GM23338 (cell line): ENCODE measurements around the gene CBLN4. TPM values are rescaled to one million over a fixed set of nuclear protein-coding genes. Genes with fewer than 3 reads are reported as not detected.

Experiments used
- ATAC-seq: fragments of 200-7000 bp; cut with Tn5 transposase; 3 replicates; pipeline ENCODE4 v1.9.1; 2020
- DNase-seq: peaks from one replicate; pipeline ENCODE4 v3.0.0-alpha.2; 2015; ENCODE audit warnings: low spot score
- H2AFZ ChIP-seq: fragments of 200-600 bp; sonication (generic); 2 replicates; pipeline ENCODE4 v1.8.0; 2016; ENCODE audit warnings: antibody characterized with exemption, mild to moderate bottlenecking, moderate library complexity
- H3F3A ChIP-seq: fragments of 200-600 bp; sonication (generic); replicated peaks from 2 replicates; pipeline ENCODE4 v1.8.0; 2017; ENCODE audit warnings: antibody characterized with exemption, mixed run types, low read depth
- H3K27ac ChIP-seq: fragments of 200-600 bp; sonication (generic); 2 replicates; pipeline ENCODE4 v1.6.1; 2016; ENCODE audit warnings: low read depth
- H3K27me3 ChIP-seq: fragments of 200-600 bp; sonication (generic); 2 replicates; pipeline ENCODE4 v1.8.0; 2016; ENCODE audit warnings: mild to moderate bottlenecking, mixed run types, moderate library complexity; ENCODE audit not compliant: insufficient read depth
- H3K36me3 ChIP-seq: fragments of 200-600 bp; sonication (generic); 2 replicates; pipeline ENCODE4 v1.8.0; 2016; ENCODE audit warnings: mild to moderate bottlenecking; ENCODE audit not compliant: insufficient read depth
- H3K4me1 ChIP-seq: fragments of 200-600 bp; sonication (generic); 2 replicates; pipeline ENCODE4 v1.8.0; 2016; ENCODE audit warnings: mild to moderate bottlenecking, moderate library complexity; ENCODE audit not compliant: insufficient read depth
- H3K4me2 ChIP-seq: fragments of 200-600 bp; sonication (generic); 2 replicates; pipeline ENCODE4 v1.7.1; 2017; ENCODE audit warnings: mixed run types
- H3K4me3 ChIP-seq: fragments of 200-600 bp; sonication (generic); 2 replicates; pipeline ENCODE4 v1.6.1; 2016; ENCODE audit warnings: mixed run types
- H3K79me2 ChIP-seq: fragments of 200-600 bp; sonication (generic); replicated peaks from 2 replicates; pipeline ENCODE4 v1.8.0; 2017; ENCODE audit warnings: mild to moderate bottlenecking; ENCODE audit not compliant: insufficient read depth
- H3K9me2 ChIP-seq: fragments of 200-600 bp; sonication (generic); 2 replicates; pipeline ENCODE4 v1.8.0; 2017; ENCODE audit not compliant: insufficient read depth
- H4K20me1 ChIP-seq: fragments of 200-600 bp; sonication (generic); replicated peaks from 2 replicates; pipeline ENCODE4 v1.8.0; 2017; ENCODE audit warnings: mild to moderate bottlenecking; ENCODE audit not compliant: insufficient read depth
- H3K27ac Mint-ChIP-seq: 2 replicates; pipeline ENCODE4 v1.8.0; 2020; ENCODE audit warnings: inconsistent platforms, mild to moderate bottlenecking, moderate library complexity, mixed read lengths
- H3K27me3 Mint-ChIP-seq: 3 replicates; pipeline ENCODE4 v1.8.0; 2022; ENCODE audit warnings: low read depth, mild to moderate bottlenecking, moderate library complexity, mixed read lengths, inconsistent platforms; ENCODE audit not compliant: insufficient read depth, poor library complexity
- H3K36me3 Mint-ChIP-seq: 3 replicates; pipeline ENCODE4 v1.8.0; 2021; ENCODE audit warnings: low read depth, mild to moderate bottlenecking, inconsistent platforms, moderate library complexity, mixed read lengths
- H3K4me1 Mint-ChIP-seq: 3 replicates; pipeline ENCODE4 v1.8.0; 2020; ENCODE audit warnings: mild to moderate bottlenecking, inconsistent platforms, mixed read lengths
- H3K4me3 Mint-ChIP-seq: 3 replicates; pipeline ENCODE4 v1.8.0; 2021; ENCODE audit warnings: moderate library complexity, mild to moderate bottlenecking, inconsistent platforms, mixed read lengths
- H3K9me3 Mint-ChIP-seq: 3 replicates; pipeline ENCODE4 v1.8.0; 2020; ENCODE audit warnings: moderate library complexity, mild to moderate bottlenecking, inconsistent platforms, mixed read lengths
- CREB1 ChIP-seq: fragments of 250-450 bp; sonication (Bioruptor Pico); IDR thresholded peaks from 2 replicates; pipeline ENCODE4 v1.5.0; 2020; ENCODE audit warnings: low read depth, mild to moderate bottlenecking, moderate library complexity
- CTCF ChIP-seq, 2 experiments: fragments of 200-600 bp in 1 of 2; sonication (generic) in 1 of 2; conservative IDR thresholded peaks; 2 replicates each; pipeline versions ENCODE4 v1.5.1 to v1.6.1; 2016 to 2017; ENCODE audit warnings: antibody characterized with exemption in 2 of 2, low read depth in 2 of 2, mild to moderate bottlenecking in 2 of 2, moderate library complexity in 1 of 2
- ETS1 ChIP-seq: IDR thresholded peaks from 2 replicates; pipeline ENCODE4 v1.6.1; 2016; ENCODE audit warnings: antibody characterized with exemption
- EZH2 ChIP-seq: fragments of 200-600 bp; sonication (generic); IDR thresholded peaks from one replicate; pipeline ENCODE4 v1.8.0; 2017; ENCODE audit warnings: antibody characterized with exemption, mild to moderate bottlenecking, low read depth; ENCODE audit not compliant: unreplicated experiment
- EZH2phosphoT487 ChIP-seq: fragments of 200-600 bp; sonication (generic); IDR thresholded peaks from one replicate; pipeline ENCODE4 v1.8.1; 2018; ENCODE audit warnings: antibody characterized with exemption; ENCODE audit not compliant: unreplicated experiment
- JUNB ChIP-seq: IDR thresholded peaks from one replicate; pipeline ENCODE4 v1.6.1; 2016; ENCODE audit warnings: antibody characterized with exemption; ENCODE audit not compliant: unreplicated experiment
- NANOG ChIP-seq: IDR thresholded peaks from 2 replicates; pipeline ENCODE4 v1.6.1; 2016; ENCODE audit warnings: antibody characterized with exemption, borderline replicate concordance
- POLR2AphosphoS5 ChIP-seq: IDR thresholded peaks from 2 replicates; pipeline ENCODE4 v1.6.1; 2016; ENCODE audit warnings: antibody characterized with exemption, low read depth
- REST ChIP-seq: IDR thresholded peaks from one replicate; pipeline ENCODE4 v1.6.1; 2018; ENCODE audit warnings: antibody characterized with exemption; ENCODE audit not compliant: unreplicated experiment
- STAT1 ChIP-seq: IDR thresholded peaks from one replicate; pipeline ENCODE4 v1.6.1; 2016; ENCODE audit warnings: antibody characterized with exemption; ENCODE audit not compliant: unreplicated experiment
- ZNF114 ChIP-seq: fragments of 250-450 bp; sonication (Bioruptor Pico); IDR thresholded peaks from 2 replicates; pipeline ENCODE4 v1.5.0; 2020; ENCODE audit warnings: mild to moderate bottlenecking, moderate library complexity
- ZNF331 ChIP-seq: fragments of 250-450 bp; sonication (Bioruptor Pico); IDR thresholded peaks from 2 replicates; pipeline ENCODE4 v1.5.0; 2020; ENCODE audit warnings: low read depth, mild to moderate bottlenecking, moderate library complexity
- polyA plus RNA-seq: library from polyadenylated mRNA; unstranded; fragments of >200 nt; fragmentation: Nextera tagmentation; extraction: Ambion mirVana; gene quantifications from 2 replicates; pipeline ENCODE4 v1.2.1, GENCODE V29; 2016
- total RNA-seq: library from RNA; depleted of rRNA; stranded (reverse); fragments of >200 nt; shearing (Covaris generic); gene quantifications from 2 replicates; pipeline ENCODE4 v1.2.3, GENCODE V29; 2014
- TF ChIP-seq, protein P1 (sequence below): fragments of 250-450 bp; sonication (Bioruptor Pico); IDR thresholded peaks from 2 replicates; pipeline ENCODE4 v1.5.0; 2020; ENCODE audit warnings: mild to moderate bottlenecking, moderate library complexity

CBLN4 gene
- total and polyA plus RNA-seq, 2 experiments from 2014 or later = not detected

GRCh38 chr20:55977690-55978459 lies 27.4 kb downstream of the CBLN4 start:
- Histone ChIP-seq H3K27me3 (no peaks in the 10 kb centered on the region), H3K9me2 (no peaks in the 10 kb centered on the region), H3F3A (no peaks in the 10 kb centered on the region), H3K4me3 (no peak overlapping the region), H3K4me1 (no peaks in the 10 kb centered on the region), H3K79me2 (no peaks in the 10 kb centered on the region), H3K4me2 (no peak overlapping the region), H3K27ac (no peak overlapping the region), H4K20me1 (no peaks in the 10 kb centered on the region), H2AFZ (no peak overlapping the region), H3K36me3 (peaks cover 11% of the 10 kb centered on the region)
- Mint-ChIP-seq H3K27ac (no peak overlapping the region), H3K27me3 (no peaks in the 10 kb centered on the region), H3K4me1 (no peaks in the 10 kb centered on the region), H3K4me3 (no peak overlapping the region), H3K36me3 (peaks cover 31% of the 10 kb centered on the region), H3K9me3 (peaks cover 98% of the 10 kb centered on the region)
- no peak for ATAC-seq
- TF ChIP-seq REST (no peak), EZH2 (no peak), CTCF (conservative IDR thresholded peaks at IDR 0.05; ENCODE audit: low read depth in 2 of 2) (no peak), ZNF114 (CRISPR knock-in tag) (no peak), CREB1 (CRISPR knock-in tag) (no peak), ETS1 (no peak), POLR2AphosphoS5 (no peak), STAT1 (no peak), NANOG (no peak), ZNF331 (CRISPR knock-in tag) (no peak), JUNB (no peak), EZH2phosphoT487 (no peak)
- TF ChIP-seq, protein P1, sequence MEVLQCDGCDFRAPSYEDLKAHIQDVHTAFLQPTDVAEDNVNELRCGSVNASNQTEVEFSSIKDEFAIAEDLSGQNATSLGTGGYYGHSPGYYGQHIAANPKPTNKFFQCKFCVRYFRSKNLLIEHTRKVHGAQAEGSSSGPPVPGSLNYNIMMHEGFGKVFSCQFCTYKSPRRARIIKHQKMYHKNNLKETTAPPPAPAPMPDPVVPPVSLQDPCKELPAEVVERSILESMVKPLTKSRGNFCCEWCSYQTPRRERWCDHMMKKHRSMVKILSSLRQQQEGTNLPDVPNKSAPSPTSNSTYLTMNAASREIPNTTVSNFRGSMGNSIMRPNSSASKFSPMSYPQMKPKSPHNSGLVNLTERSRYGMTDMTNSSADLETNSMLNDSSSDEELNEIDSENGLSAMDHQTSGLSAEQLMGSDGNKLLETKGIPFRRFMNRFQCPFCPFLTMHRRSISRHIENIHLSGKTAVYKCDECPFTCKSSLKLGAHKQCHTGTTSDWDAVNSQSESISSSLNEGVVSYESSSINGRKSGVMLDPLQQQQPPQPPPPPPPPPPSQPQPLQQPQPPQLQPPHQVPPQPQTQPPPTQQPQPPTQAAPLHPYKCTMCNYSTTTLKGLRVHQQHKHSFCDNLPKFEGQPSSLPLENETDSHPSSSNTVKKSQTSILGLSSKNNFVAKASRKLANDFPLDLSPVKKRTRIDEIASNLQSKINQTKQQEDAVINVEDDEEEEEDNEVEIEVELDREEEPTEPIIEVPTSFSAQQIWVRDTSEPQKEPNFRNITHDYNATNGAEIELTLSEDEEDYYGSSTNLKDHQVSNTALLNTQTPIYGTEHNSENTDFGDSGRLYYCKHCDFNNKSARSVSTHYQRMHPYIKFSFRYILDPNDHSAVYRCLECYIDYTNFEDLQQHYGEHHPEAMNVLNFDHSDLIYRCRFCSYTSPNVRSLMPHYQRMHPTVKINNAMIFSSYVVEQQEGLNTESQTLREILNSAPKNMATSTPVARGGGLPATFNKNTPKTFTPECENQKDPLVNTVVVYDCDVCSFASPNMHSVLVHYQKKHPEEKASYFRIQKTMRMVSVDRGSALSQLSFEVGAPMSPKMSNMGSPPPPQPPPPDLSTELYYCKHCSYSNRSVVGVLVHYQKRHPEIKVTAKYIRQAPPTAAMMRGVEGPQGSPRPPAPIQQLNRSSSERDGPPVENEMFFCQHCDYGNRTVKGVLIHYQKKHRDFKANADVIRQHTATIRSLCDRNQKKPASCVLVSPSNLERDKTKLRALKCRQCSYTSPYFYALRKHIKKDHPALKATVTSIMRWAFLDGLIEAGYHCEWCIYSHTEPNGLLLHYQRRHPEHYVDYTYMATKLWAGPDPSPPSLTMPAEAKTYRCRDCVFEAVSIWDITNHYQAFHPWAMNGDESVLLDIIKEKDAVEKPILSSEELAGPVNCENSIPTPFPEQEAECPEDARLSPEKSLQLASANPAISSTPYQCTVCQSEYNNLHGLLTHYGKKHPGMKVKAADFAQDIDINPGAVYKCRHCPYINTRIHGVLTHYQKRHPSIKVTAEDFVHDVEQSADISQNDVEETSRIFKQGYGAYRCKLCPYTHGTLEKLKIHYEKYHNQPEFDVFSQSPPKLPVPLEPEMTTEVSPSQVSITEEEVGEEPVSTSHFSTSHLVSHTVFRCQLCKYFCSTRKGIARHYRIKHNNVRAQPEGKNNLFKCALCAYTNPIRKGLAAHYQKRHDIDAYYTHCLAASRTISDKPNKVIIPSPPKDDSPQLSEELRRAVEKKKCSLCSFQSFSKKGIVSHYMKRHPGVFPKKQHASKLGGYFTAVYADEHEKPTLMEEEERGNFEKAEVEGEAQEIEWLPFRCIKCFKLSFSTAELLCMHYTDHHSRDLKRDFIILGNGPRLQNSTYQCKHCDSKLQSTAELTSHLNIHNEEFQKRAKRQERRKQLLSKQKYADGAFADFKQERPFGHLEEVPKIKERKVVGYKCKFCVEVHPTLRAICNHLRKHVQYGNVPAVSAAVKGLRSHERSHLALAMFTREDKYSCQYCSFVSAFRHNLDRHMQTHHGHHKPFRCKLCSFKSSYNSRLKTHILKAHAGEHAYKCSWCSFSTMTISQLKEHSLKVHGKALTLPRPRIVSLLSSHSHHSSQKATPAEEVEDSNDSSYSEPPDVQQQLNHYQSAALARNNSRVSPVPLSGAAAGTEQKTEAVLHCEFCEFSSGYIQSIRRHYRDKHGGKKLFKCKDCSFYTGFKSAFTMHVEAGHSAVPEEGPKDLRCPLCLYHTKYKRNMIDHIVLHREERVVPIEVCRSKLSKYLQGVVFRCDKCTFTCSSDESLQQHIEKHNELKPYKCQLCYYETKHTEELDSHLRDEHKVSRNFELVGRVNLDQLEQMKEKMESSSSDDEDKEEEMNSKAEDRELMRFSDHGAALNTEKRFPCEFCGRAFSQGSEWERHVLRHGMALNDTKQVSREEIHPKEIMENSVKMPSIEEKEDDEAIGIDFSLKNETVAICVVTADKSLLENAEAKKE (CRISPR knock-in tag) = no peak
- DNase-seq = no peak
